Smooth muscle cell of the brain vasculature (primary cell): Measurements from ENCODE around the gene CACNA2D3.

Experiments
- DNase-seq: peaks from one replicate; pipeline ENCODE4 v3.0.0-alpha.2; 2012; ENCODE audit warnings: low read depth, low spot score

The CACNA2D3 gene

DNA sequence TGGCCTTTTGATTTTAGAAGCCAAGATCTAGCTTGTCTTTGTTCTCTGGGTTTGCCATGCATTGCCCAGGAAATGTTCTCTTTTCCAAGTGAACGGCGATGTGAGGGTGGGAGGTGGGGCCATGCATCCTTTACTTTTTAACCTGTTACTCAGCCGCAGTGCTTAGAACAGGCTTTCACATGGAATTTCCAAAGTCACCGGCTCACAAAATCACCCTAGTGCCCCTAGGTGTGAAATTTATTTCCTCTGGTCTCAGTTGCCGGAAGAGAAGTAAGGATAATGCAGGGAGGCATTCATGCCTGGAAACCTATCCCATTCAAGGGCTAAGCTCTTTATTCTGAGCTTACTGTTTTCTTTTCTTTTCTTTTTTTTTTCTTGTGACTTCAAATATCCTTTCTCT lies 93.2 kb downstream of the CACNA2D3 start:
- no peak for DNase-seq

DNA sequence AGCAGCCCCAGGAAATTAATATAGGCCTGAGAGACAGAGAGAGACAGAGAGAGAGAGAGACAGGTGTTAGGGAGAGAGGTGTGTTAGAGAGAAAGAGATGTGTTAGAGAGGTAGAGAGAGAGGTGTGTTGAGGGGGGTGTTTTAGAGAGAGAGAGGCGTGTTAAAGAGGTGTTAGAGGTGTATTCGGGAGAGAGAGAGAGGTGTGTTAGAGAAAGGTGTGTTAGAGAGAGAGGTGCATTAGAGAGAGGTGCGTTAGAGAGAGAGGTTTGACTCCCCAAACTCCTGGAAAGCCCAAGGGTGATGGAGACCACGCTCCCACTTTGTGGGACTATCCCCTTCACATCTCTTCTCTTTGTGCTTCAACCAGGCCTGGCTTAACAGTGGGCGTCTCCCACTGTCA lies 95.5 kb downstream of the CACNA2D3 start:
- DNase-seq = no peak

GRCh38 chr3:54222316-54222715 lies 100.0 kb downstream of the CACNA2D3 start:
- DNase-seq = no peak

- no peak for DNase-seq
These were observed 100.7 kb downstream of the CACNA2D3 start for GRCh38 chr3:54223063-54223462.

- no peak for DNase-seq
These were observed 103.6 kb downstream of the CACNA2D3 start for GRCh38 chr3:54225841-54226528.

- DNase-seq = no peak
These were observed 106.5 kb downstream of the CACNA2D3 start for GRCh38 chr3:54228806-54229205.

GRCh38 chr3:54232618-54233017 lies 110.3 kb downstream of the CACNA2D3 start:
- no peak for DNase-seq

DNA sequence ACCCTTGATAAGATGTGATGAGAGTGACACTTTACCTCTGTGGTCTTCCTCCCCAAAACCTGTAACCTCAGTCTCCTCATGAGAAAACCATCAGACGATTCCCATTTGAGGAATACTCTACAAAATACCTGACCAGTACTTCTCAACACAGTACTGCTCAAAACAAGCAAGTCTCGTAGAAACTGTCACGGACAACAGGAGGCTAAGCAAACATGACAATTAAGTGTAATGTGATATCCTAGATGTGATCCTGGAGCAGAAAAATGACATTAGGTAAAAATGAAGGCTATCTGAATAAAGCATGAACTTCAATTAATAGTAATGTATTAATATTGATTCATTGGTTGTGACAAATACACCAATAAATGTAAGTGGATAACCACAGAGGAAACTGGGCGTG lies 113.6 kb downstream of the CACNA2D3 start:
- no peak for DNase-seq

- DNase-seq = no peak
These were observed 114.8 kb downstream of the CACNA2D3 start for GRCh38 chr3:54237109-54237508.

DNA sequence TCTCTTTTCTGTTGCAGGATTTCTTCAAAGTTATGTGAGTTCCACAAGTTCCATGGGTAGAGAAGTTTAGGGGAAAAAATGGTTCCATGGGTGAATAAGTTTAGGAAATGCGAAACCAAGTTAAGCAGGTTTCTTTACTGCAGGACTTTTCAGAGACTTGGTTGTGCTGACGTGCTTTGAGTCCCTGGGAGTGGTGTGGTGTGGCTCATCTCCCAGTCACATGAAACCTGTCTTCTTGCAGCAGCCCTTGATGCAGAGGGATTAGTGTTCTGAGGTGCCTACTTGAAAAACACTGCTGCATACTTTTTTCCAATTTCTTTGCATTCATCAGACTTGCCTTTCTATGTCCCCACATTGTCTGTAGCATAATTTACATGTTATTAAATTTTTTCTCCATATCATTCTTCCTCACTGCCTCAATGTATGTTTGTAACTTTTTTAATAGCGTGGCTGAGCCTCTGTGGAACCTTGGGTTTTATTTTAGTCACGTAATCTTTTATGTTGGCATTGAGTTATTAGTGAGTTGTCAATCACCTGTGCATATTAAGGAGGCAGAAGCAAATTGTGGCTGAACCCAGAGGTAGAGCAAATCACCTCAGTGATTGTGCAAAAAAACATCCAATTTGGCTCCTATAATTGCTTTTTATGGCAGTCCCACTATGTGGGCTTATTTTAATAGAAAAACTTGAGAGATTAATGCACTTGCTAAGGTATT lies 115.6 kb downstream of the CACNA2D3 start:
- no peak for DNase-seq

GRCh38 chr3:54240309-54240708 lies 118.0 kb downstream of the CACNA2D3 start:
- no peak for DNase-seq

DNA sequence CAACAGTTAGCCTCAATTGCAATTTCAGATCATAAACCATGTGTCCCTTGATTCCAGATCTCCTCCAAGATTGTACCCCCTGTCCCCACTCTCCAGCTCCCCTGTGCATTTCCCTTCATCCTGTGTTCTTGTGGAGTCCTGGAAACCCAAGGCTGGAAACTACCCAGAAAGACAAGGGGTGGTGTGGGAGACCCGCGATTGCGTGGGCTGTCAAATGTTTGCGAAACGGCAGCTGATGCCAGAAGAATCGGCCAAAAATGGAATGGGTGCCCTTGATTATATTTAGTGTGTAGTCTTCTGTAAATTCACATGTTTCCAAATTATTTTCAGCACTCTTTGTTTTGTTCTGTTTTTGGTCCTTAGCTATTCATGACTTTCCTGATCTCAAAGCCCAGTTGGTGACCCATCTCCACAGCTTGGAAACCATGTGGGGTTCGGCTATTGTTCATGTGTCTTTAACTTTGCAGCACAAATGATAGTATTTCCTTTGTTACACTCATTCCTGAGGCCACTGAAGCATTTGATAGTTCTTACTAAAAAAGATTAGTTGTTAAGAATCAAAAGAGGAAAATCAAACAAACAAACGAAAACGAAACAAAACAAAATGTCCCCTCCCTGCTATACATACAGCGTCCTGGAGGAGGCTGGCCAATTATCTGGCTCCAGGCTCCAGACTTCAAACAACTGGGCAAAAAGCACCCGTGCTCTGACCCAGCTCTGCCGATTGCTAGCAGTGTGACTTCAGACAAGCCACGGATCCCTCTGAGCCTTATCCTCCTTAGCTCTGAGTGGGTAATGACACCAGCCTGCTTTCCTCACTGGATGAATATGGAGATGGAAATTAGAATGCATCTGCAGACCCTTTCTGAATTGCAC lies 120.9 kb downstream of the CACNA2D3 start:
- no peak for DNase-seq

- no peak for DNase-seq
These were observed 121.8 kb downstream of the CACNA2D3 start for GRCh38 chr3:54243960-54244682.

DNA sequence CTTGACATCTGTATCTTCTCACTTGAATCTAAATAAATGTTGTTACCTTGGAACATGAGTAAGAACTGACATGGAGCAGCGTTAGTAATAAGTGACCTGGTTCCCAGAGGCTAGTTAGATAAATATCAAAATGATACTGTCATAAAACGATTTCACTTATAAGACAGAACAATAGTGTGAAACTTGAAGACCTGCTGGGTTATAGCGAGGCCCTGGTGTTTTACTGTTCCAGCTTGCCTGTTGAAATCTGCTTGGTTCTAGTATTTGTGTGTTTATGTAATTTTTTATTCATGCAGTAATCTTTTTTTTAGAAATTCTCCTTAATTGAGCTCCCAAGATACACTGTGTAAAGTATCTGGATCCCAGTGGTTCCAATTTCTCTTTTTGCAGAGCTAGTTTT lies 129.4 kb downstream of the CACNA2D3 start:
- no peak for DNase-seq

DNA sequence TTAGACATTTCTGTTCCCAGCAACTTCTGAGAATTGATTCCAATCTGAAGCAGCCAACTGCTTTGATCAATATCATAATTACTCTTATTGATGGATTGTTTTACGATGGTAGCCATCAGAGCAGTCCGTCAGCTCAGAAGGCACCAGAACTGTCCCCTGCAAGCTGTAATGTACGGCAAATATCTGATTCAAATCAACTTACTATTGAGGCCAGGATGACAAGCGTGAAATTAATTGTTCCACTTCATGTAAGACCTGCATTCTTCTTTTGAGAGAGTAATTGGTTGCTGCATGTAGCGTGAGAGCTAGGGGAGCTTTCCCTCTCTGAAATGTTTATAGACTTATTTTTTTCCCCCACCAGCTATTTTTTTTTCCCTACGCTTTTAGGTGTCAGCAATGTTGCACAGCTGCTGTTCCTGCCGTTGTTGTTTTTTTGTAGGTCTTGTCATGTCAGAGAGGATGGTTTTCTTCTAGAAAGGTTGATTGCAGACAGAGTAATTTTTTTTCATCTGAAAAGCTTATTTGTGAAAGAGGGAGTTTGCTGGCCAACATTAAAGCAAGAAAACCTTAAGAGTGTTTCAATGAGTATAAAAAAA lies 134.9 kb downstream of the CACNA2D3 start:
- no peak for DNase-seq

GRCh38 chr3:54259636-54260035 lies 137.3 kb downstream of the CACNA2D3 start:
- no peak for DNase-seq

DNA sequence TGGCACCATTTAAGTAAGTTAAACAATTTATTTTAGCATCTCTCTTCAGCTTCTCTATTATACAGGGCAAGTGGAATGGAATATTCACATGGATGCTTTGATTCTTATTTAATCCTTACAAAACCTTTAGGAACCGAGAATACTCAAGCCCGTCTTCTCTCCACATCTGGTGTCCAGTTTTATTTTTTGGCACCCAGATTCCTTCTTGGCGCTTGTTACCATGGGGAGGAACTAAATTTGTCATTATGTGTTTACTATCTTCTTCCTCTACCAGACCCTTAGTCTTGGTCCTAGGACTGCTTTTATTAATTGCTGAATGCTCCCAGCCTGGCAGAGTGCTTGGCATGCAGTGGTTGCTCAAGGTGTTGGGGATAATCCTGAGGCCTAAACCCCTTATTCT lies 138.8 kb downstream of the CACNA2D3 start:
- no peak for DNase-seq

DNA sequence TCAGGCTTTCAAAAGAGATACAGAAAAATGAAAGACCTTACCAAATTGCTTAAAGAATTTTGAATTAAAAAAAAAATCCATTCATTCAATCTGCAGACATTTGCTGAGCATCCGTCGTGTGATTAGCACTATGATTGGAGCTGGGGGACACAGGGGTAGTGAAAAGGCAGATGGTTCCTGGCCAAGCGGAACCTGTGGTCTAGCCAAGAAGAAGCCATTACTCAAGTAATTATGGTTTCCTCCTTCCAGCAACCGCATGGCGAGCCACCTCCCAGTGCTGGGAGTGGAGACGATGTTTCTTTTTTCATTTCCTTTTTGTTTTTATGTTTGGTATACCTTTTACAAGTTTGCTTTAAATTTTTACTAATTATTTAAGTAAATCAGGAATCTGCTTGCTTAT lies 140.2 kb downstream of the CACNA2D3 start:
- DNase-seq = no peak

- DNase-seq = no peak
These were observed 140.6 kb downstream of the CACNA2D3 start for GRCh38 chr3:54262946-54263345.

DNA sequence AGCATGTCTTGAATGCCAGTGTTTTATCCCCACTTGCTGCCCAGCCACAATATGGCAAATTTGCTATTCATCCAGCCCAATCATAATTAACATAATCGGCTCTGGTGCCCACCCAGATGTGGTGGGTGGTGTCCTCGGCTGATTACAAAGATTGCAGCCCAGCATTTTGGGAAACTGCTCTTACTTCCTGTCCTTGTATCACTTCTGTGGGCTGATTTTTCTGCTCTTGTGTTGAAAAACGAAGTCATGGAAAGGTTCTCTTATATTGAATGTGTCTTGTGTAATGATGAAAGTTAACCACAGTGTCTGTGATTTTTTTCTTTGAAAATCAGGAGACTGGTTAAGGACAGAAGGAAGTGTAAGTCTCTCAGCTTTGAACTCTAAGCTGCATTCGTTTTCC lies 141.7 kb downstream of the CACNA2D3 start:
- DNase-seq = no peak

GRCh38 chr3:54270816-54271526 lies 148.6 kb downstream of the CACNA2D3 start:
- no peak for DNase-seq
